H1 (cell line): Measurements from ENCODE around the gene HMCN1. TPM values are rescaled to one million over a fixed set of nuclear protein-coding genes. Genes with fewer than 3 reads are reported as not detected.

ENCODE experiments used
- CTCF ChIA-PET: fragments of 300-600 bp; sonication (Branson Sonifier 250); formaldehyde crosslinking; loops from one replicate; lab custom pipeline; 2021; ENCODE audit not compliant: partially characterized antibody; lab: Charles Lee
- POLR2A ChIA-PET: fragments of 300-600 bp; sonication (Branson Sonifier 250); formaldehyde crosslinking; loops from one replicate; lab custom pipeline; 2021; ENCODE audit warnings: inconsistent platforms; ENCODE audit not compliant: partially characterized antibody; lab: Charles Lee
- DNase-seq, 2 experiments: peaks; one replicate each; pipeline versions ENCODE4 v3.0.0 to v3.0.0-alpha.2; 2010 to 2022; ENCODE audit warnings: low spot score in 2 of 2, low read depth in 1 of 2, mixed read lengths in 1 of 2
- FAIRE-seq: peaks from 2 replicates; lab custom pipeline; 2011; peaks lifted over from hg19 to GRCh38; lab: Jason Lieb, UNC
- H2AFZ ChIP-seq: 2 replicates; pipeline ENCODE4 v1.8.1; 2012; ENCODE audit warnings: low read length, inconsistent platforms
- H2AK5ac ChIP-seq: 2 replicates; pipeline ENCODE4 v1.6.1; 2013; ENCODE audit warnings: low read depth, low read length
- H2BK120ac ChIP-seq: replicated peaks from 2 replicates; pipeline ENCODE3; 2013; ENCODE audit warnings: low read depth, low read length, inconsistent platforms
- H2BK12ac ChIP-seq: 2 replicates; pipeline ENCODE4 v1.6.1; 2013; ENCODE audit warnings: low read depth, low read length
- H2BK15ac ChIP-seq: 2 replicates; pipeline ENCODE4 v1.6.1; 2013; ENCODE audit warnings: low read length
- H2BK20ac ChIP-seq: 2 replicates; pipeline ENCODE4 v1.6.1; 2013; ENCODE audit warnings: low read length
- H2BK5ac ChIP-seq: 2 replicates; pipeline ENCODE4 v1.6.1; 2013; ENCODE audit warnings: low read depth, low read length
- H3K14ac ChIP-seq: 2 replicates; pipeline ENCODE4 v1.6.1; 2013; ENCODE audit warnings: inconsistent platforms; ENCODE audit not compliant: insufficient read length
- H3K18ac ChIP-seq: 2 replicates; pipeline ENCODE4 v1.6.1; 2013; ENCODE audit warnings: low read length; ENCODE audit errors: extremely low read depth
- H3K23ac ChIP-seq: 2 replicates; pipeline ENCODE4 v1.6.1; 2013; ENCODE audit warnings: inconsistent platforms; ENCODE audit not compliant: insufficient read length
- H3K23me2 ChIP-seq: 2 replicates; pipeline ENCODE4 v1.6.1; 2013; ENCODE audit warnings: low read depth, low read length
- H3K27ac ChIP-seq: 2 replicates; pipeline ENCODE4 v1.6.1; 2011; ENCODE audit warnings: low read depth, low read length, inconsistent platforms
- H3K27me3 ChIP-seq, 4 experiments: replicated peaks in 1 of 4; 1 replicate in 1 of 4; 2 replicates in 3 of 4; pipeline versions ENCODE4 v1.6.1 to v1.8.1; 2011 to 2013; ENCODE audit warnings: low read length in 3 of 4, mild to moderate bottlenecking in 3 of 4, inconsistent platforms in 2 of 4, mixed read lengths in 2 of 4, moderate library complexity in 1 of 4; ENCODE audit not compliant: control insufficient read depth in 3 of 4, insufficient read depth in 3 of 4; ENCODE audit errors: extremely low read depth in 1 of 4
- H3K36me3 ChIP-seq, 4 experiments: 2 replicates each; pipeline versions ENCODE4 v1.6.1 to v1.8.1; 2011 to 2013; ENCODE audit warnings: mild to moderate bottlenecking in 4 of 4, low read length in 3 of 4, moderate library complexity in 2 of 4, control low read depth in 1 of 4, inconsistent platforms in 1 of 4; ENCODE audit not compliant: insufficient read depth in 4 of 4, control insufficient read depth in 2 of 4
- H3K4ac ChIP-seq: replicated peaks from 2 replicates; pipeline ENCODE3; 2013; ENCODE audit warnings: low read length, low read depth, mixed read lengths, inconsistent platforms; ENCODE audit not compliant: insufficient read length
- H3K4me1 ChIP-seq, 4 experiments: replicated peaks in 1 of 4; 1 replicate in 1 of 4; 2 replicates in 3 of 4; pipeline versions ENCODE4 v1.6.1 to v1.8.1; 2011 to 2013; ENCODE audit warnings: low read length in 3 of 4, inconsistent platforms in 2 of 4, mixed read lengths in 1 of 4; ENCODE audit not compliant: insufficient read depth in 4 of 4, control insufficient read depth in 3 of 4
- H3K4me2 ChIP-seq, 2 experiments: 2 replicates each; pipeline versions ENCODE4 v1.6.1 to v1.8.1; 2011 to 2013; ENCODE audit warnings: low read depth in 2 of 2, low read length in 2 of 2, control low read depth in 1 of 2, inconsistent platforms in 1 of 2, mild to moderate bottlenecking in 1 of 2; ENCODE audit not compliant: insufficient read depth in 1 of 2
- H3K4me3 ChIP-seq, 4 experiments: fragments of 200-600, 300-600 bp in 1 of 4; sonication (generic), shearing (Covaris generic), sonication (Bioruptor Twin) in 1 of 4; 2 replicates each; pipeline versions ENCODE4 v1.5.1 to v1.8.1; 2011 to 2016; ENCODE audit warnings: low read length in 4 of 4, low read depth in 3 of 4, control low read depth in 2 of 4, inconsistent platforms in 2 of 4, mild to moderate bottlenecking in 2 of 4, mixed read lengths in 1 of 4, moderate library complexity in 1 of 4; ENCODE audit not compliant: insufficient read depth in 2 of 4; ENCODE audit errors: extremely low read depth in 1 of 4
- H3K56ac ChIP-seq: replicated peaks from 2 replicates; pipeline ENCODE3; 2013; ENCODE audit warnings: low read depth, mild to moderate bottlenecking, mixed read lengths, low read length, inconsistent platforms; ENCODE audit not compliant: insufficient read length
- H3K79me1 ChIP-seq: 2 replicates; pipeline ENCODE4 v1.6.1; 2013; ENCODE audit warnings: low read depth, low read length, control low read depth
- H3K79me2 ChIP-seq, 2 experiments: 2 replicates each; pipeline versions ENCODE4 v1.6.1 to v1.8.1; 2012 to 2013; ENCODE audit warnings: low read length in 2 of 2, mild to moderate bottlenecking in 2 of 2, inconsistent platforms in 1 of 2; ENCODE audit not compliant: insufficient read depth in 2 of 2, control insufficient read depth in 1 of 2
- H3K9ac ChIP-seq, 4 experiments: replicated peaks in 1 of 4; 1 replicate in 1 of 4; 2 replicates in 3 of 4; pipeline versions ENCODE4 v1.6.1 to v1.8.1; 2011 to 2013; ENCODE audit warnings: low read depth in 3 of 4, low read length in 3 of 4, control low read depth in 2 of 4, mild to moderate bottlenecking in 2 of 4, moderate library complexity in 2 of 4, inconsistent platforms in 1 of 4; ENCODE audit errors: extremely low read depth in 1 of 4
- H3K9me3 ChIP-seq, 2 experiments: 2 replicates each; pipeline versions ENCODE4 v1.6.1 to v1.8.1; 2012 to 2013; ENCODE audit warnings: mild to moderate bottlenecking in 2 of 2, moderate library complexity in 2 of 2, control low read depth in 1 of 2, inconsistent platforms in 1 of 2, low read depth in 1 of 2, low read length in 1 of 2, mixed read lengths in 1 of 2; ENCODE audit not compliant: insufficient read depth in 2 of 2
- H4K20me1 ChIP-seq, 2 experiments: replicated peaks in 1 of 2; 2 replicates each; pipeline versions ENCODE3 to v1.8.1; 2011 to 2013; ENCODE audit warnings: inconsistent platforms in 2 of 2, low read length in 2 of 2, mild to moderate bottlenecking in 1 of 2; ENCODE audit not compliant: insufficient read depth in 2 of 2, control insufficient read depth in 1 of 2
- H4K5ac ChIP-seq: 2 replicates; pipeline ENCODE4 v1.6.1; 2013; ENCODE audit warnings: low read length, low read depth, mixed read lengths, inconsistent platforms; ENCODE audit not compliant: insufficient read length
- H4K8ac ChIP-seq: 2 replicates; pipeline ENCODE4 v1.8.0; 2013; ENCODE audit warnings: mild to moderate bottlenecking, moderate library complexity, low read length, inconsistent platforms; ENCODE audit not compliant: insufficient read depth; ENCODE audit errors: extremely low read depth
- H4K91ac ChIP-seq: replicated peaks from 2 replicates; pipeline ENCODE3; 2013; ENCODE audit warnings: low read length, mixed read lengths, inconsistent platforms; ENCODE audit not compliant: insufficient read length
- ASH2L ChIP-seq: fragments of 200-600, 300-600 bp; sonication (generic); IDR thresholded peaks from one replicate; pipeline ENCODE4 v1.7.1; 2017; ENCODE audit warnings: low read length
- GABPA ChIP-seq: IDR thresholded peaks from 2 replicates; pipeline ENCODE4 v1.6.1; 2011; ENCODE audit warnings: mild to moderate bottlenecking, low read length, moderate library complexity, borderline replicate concordance; ENCODE audit not compliant: insufficient read depth
- JUN ChIP-seq: IDR thresholded peaks from 2 replicates; pipeline ENCODE4 v1.6.1; 2011; ENCODE audit warnings: low read depth, mild to moderate bottlenecking, improper control_type of control experiment, low read length
- JUND ChIP-seq: IDR thresholded peaks from 2 replicates; pipeline ENCODE4 v1.6.1; 2011; ENCODE audit warnings: mild to moderate bottlenecking, improper control_type of control experiment, low read length
- MAX ChIP-seq: IDR thresholded peaks from 2 replicates; pipeline ENCODE4 v1.6.1; 2012; ENCODE audit warnings: inconsistent platforms
- RAD21 ChIP-seq, 2 experiments: IDR thresholded peaks in 1 of 2; conservative IDR thresholded peaks in 1 of 2; 2 replicates each; pipeline ENCODE4 v1.6.1; 2011; ENCODE audit warnings: low read depth in 2 of 2, low read length in 2 of 2, improper control_type of control experiment in 1 of 2, inconsistent platforms in 1 of 2, mild to moderate bottlenecking in 1 of 2, moderate library complexity in 1 of 2
- RBBP5 ChIP-seq: IDR thresholded peaks from 2 replicates; pipeline ENCODE4 v1.7.1; 2012; ENCODE audit warnings: low read depth, mild to moderate bottlenecking, inconsistent platforms, low read length, moderate library complexity, borderline replicate concordance
- RXRA ChIP-seq: IDR thresholded peaks from 2 replicates; pipeline ENCODE4 v1.6.1; 2011; ENCODE audit warnings: low read depth, mild to moderate bottlenecking, low read length, moderate library complexity; ENCODE audit not compliant: insufficient read depth
- YY1 ChIP-seq: IDR thresholded peaks from 2 replicates; pipeline ENCODE4 v1.6.1; 2011; ENCODE audit warnings: low read depth, mild to moderate bottlenecking, low read length
- WGBS, 2 experiments: shearing (Covaris generic) in 1 of 2; methylation state at CpG; one replicate each; pipeline versions ENCODE4 v1.1.6 to v1.1.7; 2013 to 2015; ENCODE audit warnings: low lambda C conversion rate in 2 of 2, mixed read lengths in 2 of 2, inconsistent platforms in 1 of 2, low coverage in 1 of 2, missing lambda C conversion rate in 1 of 2; ENCODE audit not compliant: insufficient replicate concordance in 2 of 2, insufficient coverage in 1 of 2, insufficient read length in 1 of 2; ENCODE audit errors: extremely low coverage in 1 of 2, missing lambda C conversion rate in 1 of 2; 5-methylcytosine and 5-hydroxymethylcytosine counted together
- polyA plus RNA-seq, 7 experiments: library from polyadenylated mRNA; depleted of rRNA in 3 of 7; stranded (reverse) in 5 of 7; unstranded in 2 of 7; fragments of >200 nt in 5 of 7; fragments of 200-250 nt in 2 of 7; gene quantifications; 1 replicate in 5 of 7; 2 replicates in 1 of 7; 4 replicates in 1 of 7; pipeline versions ENCODE4 v1.2.1 to v1.2.3, GENCODE V29; 2011 to 2013; ENCODE audit warnings: missing spikeins in 2 of 7, mixed read lengths in 2 of 7
- total RNA-seq: library from RNA; stranded (reverse); fragmentation: NEBNext Ultra II Directional; extraction: Animal tissue kit (Norgen Biotek cat#: 25700); gene quantifications from 2 replicates; pipeline ENCODE4 v1.2.1, GENCODE V29; 2021

Gene HMCN1
- total and polyA plus RNA-seq, 2 of the 8 experiments (the other 6 are each of a cell fraction or from before 2014, with no cell fraction given), result 13.8 to 14.6 TPM

GRCh38 chr1:186183219-186183618 lies 449.0 kb downstream of the HMCN1 start:
- H2BK120ac ChIP-seq, result no peak overlapping the region
- no peak overlapping the region for H2BK12ac ChIP-seq
- FAIRE-seq, result no peak
- H3K79me2 ChIP-seq, result no peaks in the 10 kb centered on the region
- no peaks in the 10 kb centered on the region for H3K4me1 ChIP-seq
- H3K4me2 ChIP-seq, result no peak overlapping the region
- no peak overlapping the region for H3K4ac ChIP-seq
- no peak overlapping the region for H3K27ac ChIP-seq
- no peak overlapping the region for H3K56ac ChIP-seq
- no peak overlapping the region for H3K18ac ChIP-seq
- no peak overlapping the region for H2BK20ac ChIP-seq
- H3K9ac ChIP-seq, result no peak overlapping the region
- H3K79me1 ChIP-seq, result no peaks in the 10 kb centered on the region
- H3K23me2 ChIP-seq, result no peaks in the 10 kb centered on the region
- POLR2A ChIA-PET, result no interaction called here
- no peaks in the 10 kb centered on the region for H4K20me1 ChIP-seq
- no peak overlapping the region for H3K4me3 ChIP-seq
- WGBS, 2 experiments, result 90% methylated on average over 1 of the region's 1 CpG; no CpG with 5 or more reads in 1 of the 2 experiments
- H3K9me3 ChIP-seq, result no peaks in the 10 kb centered on the region
- H2AK5ac ChIP-seq, result no peak overlapping the region
- no peak overlapping the region for H2AFZ ChIP-seq
- no peak overlapping the region for H4K5ac ChIP-seq
- H2BK15ac ChIP-seq, result no peak overlapping the region
- H4K91ac ChIP-seq, result no peak overlapping the region
- TF ChIP-seq ASH2L (no peak), RBBP5 (no peak), RAD21 (IDR thresholded peaks at IDR 0.05 in 1 of 2, conservative IDR thresholded peaks at IDR 0.05 in 1 of 2; ENCODE audit: low read depth in 2 of 2, low read length in 2 of 2) (no peak), JUN (no peak), JUND (no peak), YY1 (no peak), MAX (no peak), GABPA (no peak), RXRA (no peak)
- no peak overlapping the region for H3K14ac ChIP-seq
- H3K36me3 ChIP-seq, result no peaks in the 10 kb centered on the region
- CTCF ChIA-PET, result interaction anchor here (0.7 to 0.8 kb wide), 2 partner anchors 9 to 28 kb away, joined by 3 read pairs; no protein-coding TSS in a partner anchor
- no peak overlapping the region for H4K8ac ChIP-seq
- DNase-seq, result no peak
- H2BK5ac ChIP-seq, result no peak overlapping the region
- no peaks in the 10 kb centered on the region for H3K27me3 ChIP-seq
- no peak overlapping the region for H3K23ac ChIP-seq
